HEK293 (cell line): ENCODE results near the gene TIRAP.

Experiments
- BCL11B ChIP-seq: fragments of 450-650 bp; formaldehyde crosslinking; IDR thresholded peaks from 2 replicates; pipeline ENCODE4 v1.5.1; 2016; ENCODE audit warnings: low read depth, missing biosample characterization, missing genetic modification characterization
- GLIS2 ChIP-seq: fragments of 450-650 bp; formaldehyde crosslinking; IDR thresholded peaks from 2 replicates; pipeline ENCODE4 v1.5.1; 2016; ENCODE audit warnings: missing biosample characterization, missing genetic modification characterization
- KLF16 ChIP-seq: fragments of 450-650 bp; formaldehyde crosslinking; IDR thresholded peaks from 2 replicates; pipeline ENCODE4 v1.5.1; 2017; ENCODE audit warnings: missing biosample characterization, missing genetic modification characterization
- KLF8 ChIP-seq: fragments of 450-650 bp; formaldehyde crosslinking; IDR thresholded peaks from 2 replicates; pipeline ENCODE4 v1.5.1; 2016; ENCODE audit warnings: missing biosample characterization, missing genetic modification characterization
- ZBTB21 ChIP-seq: fragments of 450-650 bp; formaldehyde crosslinking; IDR thresholded peaks from 2 replicates; pipeline ENCODE4 v1.5.1; 2017; ENCODE audit warnings: missing biosample characterization, missing genetic modification characterization
- ZEB2 ChIP-seq: fragments of 450-650 bp; formaldehyde crosslinking; IDR thresholded peaks from 2 replicates; pipeline ENCODE4 v1.5.1; 2016; ENCODE audit warnings: missing biosample characterization, missing genetic modification characterization
- ZNF121 ChIP-seq: fragments of 450-650 bp; formaldehyde crosslinking; IDR thresholded peaks from 2 replicates; pipeline ENCODE4 v1.5.1; 2016; ENCODE audit warnings: missing biosample characterization, missing genetic modification characterization
- ZNF174 ChIP-seq: fragments of 450-650 bp; formaldehyde crosslinking; IDR thresholded peaks from 2 replicates; pipeline ENCODE4 v1.5.0; 2017; ENCODE audit warnings: missing biosample characterization, mild to moderate bottlenecking, missing genetic modification characterization
- ZNF23 ChIP-seq: fragments of 450-650 bp; formaldehyde crosslinking; IDR thresholded peaks from 2 replicates; pipeline ENCODE4 v1.5.1; 2016; ENCODE audit warnings: missing biosample characterization, missing genetic modification characterization, borderline replicate concordance
- ZNF239 ChIP-seq: fragments of 450-650 bp; formaldehyde crosslinking; IDR thresholded peaks from 2 replicates; pipeline ENCODE4 v1.5.1; 2016; ENCODE audit warnings: missing biosample characterization, missing genetic modification characterization
- ZNF266 ChIP-seq: fragments of 450-650 bp; formaldehyde crosslinking; IDR thresholded peaks from 2 replicates; pipeline ENCODE4 v1.5.1; 2016; ENCODE audit warnings: missing biosample characterization, missing genetic modification characterization, low read depth
- ZNF404 ChIP-seq: fragments of 450-650 bp; formaldehyde crosslinking; IDR thresholded peaks from 2 replicates; pipeline ENCODE4 v1.5.1; 2017; ENCODE audit warnings: missing biosample characterization, missing genetic modification characterization
- ZNF423 ChIP-seq: fragments of 450-650 bp; formaldehyde crosslinking; IDR thresholded peaks from 2 replicates; pipeline ENCODE4 v1.5.1; 2016; ENCODE audit warnings: missing biosample characterization, missing genetic modification characterization
- ZNF521 ChIP-seq: fragments of 450-650 bp; formaldehyde crosslinking; IDR thresholded peaks from 2 replicates; pipeline ENCODE4 v1.5.1; 2017; ENCODE audit warnings: missing biosample characterization, mild to moderate bottlenecking, missing genetic modification characterization
- ZNF529 ChIP-seq: fragments of 450-650 bp; formaldehyde crosslinking; IDR thresholded peaks from 2 replicates; pipeline ENCODE4 v1.5.1; 2017; ENCODE audit warnings: missing genetic modification characterization, missing biosample characterization; ENCODE audit not compliant: insufficient replicate concordance
- ZNF558 ChIP-seq: fragments of 450-650 bp; formaldehyde crosslinking; IDR thresholded peaks from 2 replicates; pipeline ENCODE4 v1.5.1; 2016; ENCODE audit warnings: missing biosample characterization, missing genetic modification characterization
- ZNF585B ChIP-seq: fragments of 450-650 bp; formaldehyde crosslinking; IDR thresholded peaks from 2 replicates; pipeline ENCODE4 v1.5.1; 2016; ENCODE audit warnings: missing biosample characterization, missing genetic modification characterization
- ZNF626 ChIP-seq: fragments of 450-650 bp; sonication (Bioruptor Pico); formaldehyde crosslinking; IDR thresholded peaks from 2 replicates; pipeline ENCODE4 v1.5.1; 2018; ENCODE audit warnings: missing biosample characterization, missing genetic modification characterization, inconsistent platforms
- ZNF660 ChIP-seq: fragments of 450-650 bp; IDR thresholded peaks from 2 replicates; pipeline ENCODE4 v1.5.1; 2018; ENCODE audit warnings: missing biosample characterization, mild to moderate bottlenecking, missing genetic modification characterization
- ZNF701 ChIP-seq: fragments of 450-650 bp; formaldehyde crosslinking; IDR thresholded peaks from 2 replicates; pipeline ENCODE4 v1.5.1; 2016; ENCODE audit warnings: missing biosample characterization, missing genetic modification characterization
- ZNF777 ChIP-seq: fragments of 450-650 bp; formaldehyde crosslinking; IDR thresholded peaks from 2 replicates; pipeline ENCODE4 v1.5.1; 2017; ENCODE audit warnings: missing biosample characterization, missing genetic modification characterization, borderline replicate concordance
- TF ChIP-seq, protein P1 (sequence below): fragments of 450-650 bp; formaldehyde crosslinking; IDR thresholded peaks from 2 replicates; pipeline ENCODE4 v1.5.1; 2016; ENCODE audit warnings: missing biosample characterization, missing genetic modification characterization
- TF ChIP-seq, protein P2 (sequence below): fragments of 450-650 bp; formaldehyde crosslinking; optimal IDR thresholded peaks from 2 replicates; pipeline ENCODE3; 2016; ENCODE audit warnings: missing biosample characterization, mild to moderate bottlenecking, missing genetic modification characterization
- TF ChIP-seq, protein P3 (sequence below): fragments of 450-650 bp; formaldehyde crosslinking; IDR thresholded peaks from 2 replicates; pipeline ENCODE4 v1.5.1; 2016; ENCODE audit warnings: missing biosample characterization, missing genetic modification characterization
- TF ChIP-seq, protein P4 (sequence below): fragments of 450-650 bp; formaldehyde crosslinking; conservative IDR thresholded peaks from 2 replicates; pipeline ENCODE4 v1.5.1; 2016; ENCODE audit warnings: low read depth, missing biosample characterization, missing genetic modification characterization
- TF ChIP-seq, protein P5 (sequence below): sonication (generic); formaldehyde crosslinking; IDR thresholded peaks from 2 replicates; pipeline ENCODE4 v1.8.1; 2022; ENCODE audit warnings: mild to moderate bottlenecking, moderate library complexity, missing genetic modification reagents
- TF ChIP-seq, protein P6 (sequence below): fragments of 450-650 bp; formaldehyde crosslinking; IDR thresholded peaks from 2 replicates; pipeline ENCODE4 v1.5.1; 2016; ENCODE audit warnings: missing biosample characterization, missing genetic modification characterization
- TF ChIP-seq, protein P7 (sequence below): fragments of 450-650 bp; formaldehyde crosslinking; IDR thresholded peaks from 2 replicates; pipeline ENCODE4 v1.5.1; 2016; ENCODE audit warnings: missing biosample characterization, missing genetic modification characterization

TIRAP gene

DNA sequence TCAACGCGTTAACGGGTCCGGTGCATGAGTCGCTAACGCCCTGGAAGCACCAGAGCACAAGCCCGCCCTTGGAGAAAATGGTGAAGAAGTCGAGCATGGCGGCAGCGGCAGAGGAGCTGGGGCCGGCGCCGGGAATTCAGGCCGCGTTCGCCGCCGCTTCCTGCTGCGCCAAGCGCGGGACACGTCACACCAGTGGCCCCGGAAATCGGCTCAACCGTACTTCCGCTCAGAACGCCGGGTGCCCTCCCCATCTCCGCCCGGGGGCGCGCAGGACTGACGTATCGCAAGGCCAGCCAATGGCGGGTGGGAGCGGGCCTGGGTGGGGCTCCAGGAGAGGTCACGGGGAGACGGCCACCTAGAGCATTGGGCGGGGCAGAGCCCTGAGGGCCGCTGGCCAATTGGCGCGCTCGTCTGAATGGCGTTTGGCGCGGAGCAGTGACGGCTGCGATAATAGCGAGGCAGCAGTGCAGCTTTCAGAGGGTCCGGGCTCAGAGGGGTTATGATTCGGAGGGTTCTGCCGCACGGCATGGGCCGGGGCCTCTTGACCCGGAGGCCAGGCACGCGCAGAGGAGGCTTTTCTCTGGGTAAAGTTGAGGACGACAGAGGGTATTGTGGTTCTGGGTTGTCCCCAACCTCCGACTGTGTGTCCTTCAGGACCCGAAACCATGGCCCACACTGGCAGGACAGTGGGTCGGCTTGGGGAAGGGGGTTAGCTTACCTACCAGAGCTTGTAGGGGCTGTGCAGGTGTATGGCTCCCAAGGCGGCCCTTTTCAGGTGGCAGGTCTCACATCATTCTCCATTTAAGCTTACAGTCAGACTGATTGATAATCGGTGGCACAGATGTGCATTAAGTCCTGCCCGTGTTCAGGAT lies 13.9 kb upstream of the TIRAP start, which contains the start of the genes FOXRED1 and SRPRA (continued):
- TF ChIP-seq, protein P1, sequence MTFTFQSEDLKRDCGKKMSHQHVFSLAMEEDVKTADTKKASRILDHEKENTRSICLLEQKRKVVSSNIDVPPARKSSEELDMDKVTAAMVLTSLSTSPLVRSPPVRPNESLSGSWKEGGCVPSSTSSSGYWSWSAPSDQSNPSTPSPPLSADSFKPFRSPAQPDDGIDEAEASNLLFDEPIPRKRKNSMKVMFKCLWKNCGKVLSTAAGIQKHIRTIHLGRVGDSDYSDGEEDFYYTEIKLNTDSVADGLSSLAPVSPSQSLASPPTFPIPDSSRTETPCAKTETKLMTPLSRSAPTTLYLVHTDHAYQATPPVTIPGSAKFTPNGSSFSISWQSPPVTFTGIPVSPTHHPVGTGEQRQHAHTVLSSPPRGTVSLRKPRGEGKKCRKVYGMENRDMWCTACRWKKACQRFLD (tag by site-specific recombination) = peak; percentile 66; the same call in 1 of the 2 replicates
- TF ChIP-seq ZNF585B (tag by site-specific recombination) (no peak), ZNF529 (tag by site-specific recombination) (no peak), ZNF239 (tag by site-specific recombination) (no peak), ZNF777 (tag by site-specific recombination) (no peak), GLIS2 (tag by site-specific recombination) (peak; percentile 97), ZNF121 (tag by site-specific recombination) (peak; percentile 23; the same call in 1 of the 2 replicates), KLF16 (tag by site-specific recombination) (0 out of 2 replicates have a peak, but pooled peaks have one; percentile 38), ZNF423 (tag by site-specific recombination) (0 out of 2 replicates have a peak, but pooled peaks have one; percentile 72), ZBTB21 (tag by site-specific recombination) (peak; percentile 98), ZNF660 (tag by site-specific recombination) (peak; percentile 33; the same call in 1 of the 2 replicates), KLF8 (peak; percentile 93), BCL11B (tag by site-specific recombination) (no peak), ZNF701 (tag by site-specific recombination) (no peak), ZNF404 (tag by site-specific recombination) (no peak), ZNF266 (tag by site-specific recombination) (no peak), ZEB2 (peak; percentile 77), ZNF174 (tag by site-specific recombination) (no peak), ZNF626 (tag by site-specific recombination) (no peak), ZNF558 (tag by site-specific recombination) (no peak), ZNF521 (no peak), ZNF23 (tag by site-specific recombination) (no peak)
- TF ChIP-seq, protein P2, sequence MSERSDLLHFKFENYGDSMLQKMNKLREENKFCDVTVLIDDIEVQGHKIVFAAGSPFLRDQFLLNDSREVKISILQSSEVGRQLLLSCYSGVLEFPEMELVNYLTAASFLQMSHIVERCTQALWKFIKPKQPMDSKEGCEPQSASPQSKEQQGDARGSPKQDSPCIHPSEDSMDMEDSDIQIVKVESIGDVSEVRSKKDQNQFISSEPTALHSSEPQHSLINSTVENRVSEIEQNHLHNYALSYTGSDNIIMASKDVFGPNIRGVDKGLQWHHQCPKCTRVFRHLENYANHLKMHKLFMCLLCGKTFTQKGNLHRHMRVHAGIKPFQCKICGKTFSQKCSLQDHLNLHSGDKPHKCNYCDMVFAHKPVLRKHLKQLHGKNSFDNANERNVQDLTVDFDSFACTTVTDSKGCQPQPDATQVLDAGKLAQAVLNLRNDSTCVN (tag by site-specific recombination) = peak; percentile 87
- TF ChIP-seq, protein P3, sequence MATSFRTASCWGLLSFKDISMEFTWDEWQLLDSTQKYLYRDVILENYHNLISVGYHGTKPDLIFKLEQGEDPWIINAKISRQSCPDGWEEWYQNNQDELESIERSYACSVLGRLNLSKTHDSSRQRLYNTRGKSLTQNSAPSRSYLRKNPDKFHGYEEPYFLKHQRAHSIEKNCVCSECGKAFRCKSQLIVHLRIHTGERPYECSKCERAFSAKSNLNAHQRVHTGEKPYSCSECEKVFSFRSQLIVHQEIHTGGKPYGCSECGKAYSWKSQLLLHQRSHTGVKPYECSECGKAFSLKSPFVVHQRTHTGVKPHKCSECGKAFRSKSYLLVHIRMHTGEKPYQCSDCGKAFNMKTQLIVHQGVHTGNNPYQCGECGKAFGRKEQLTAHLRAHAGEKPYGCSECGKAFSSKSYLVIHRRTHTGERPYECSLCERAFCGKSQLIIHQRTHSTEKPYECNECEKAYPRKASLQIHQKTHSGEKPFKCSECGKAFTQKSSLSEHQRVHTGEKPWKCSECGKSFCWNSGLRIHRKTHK = no peak
- TF ChIP-seq, protein P4, sequence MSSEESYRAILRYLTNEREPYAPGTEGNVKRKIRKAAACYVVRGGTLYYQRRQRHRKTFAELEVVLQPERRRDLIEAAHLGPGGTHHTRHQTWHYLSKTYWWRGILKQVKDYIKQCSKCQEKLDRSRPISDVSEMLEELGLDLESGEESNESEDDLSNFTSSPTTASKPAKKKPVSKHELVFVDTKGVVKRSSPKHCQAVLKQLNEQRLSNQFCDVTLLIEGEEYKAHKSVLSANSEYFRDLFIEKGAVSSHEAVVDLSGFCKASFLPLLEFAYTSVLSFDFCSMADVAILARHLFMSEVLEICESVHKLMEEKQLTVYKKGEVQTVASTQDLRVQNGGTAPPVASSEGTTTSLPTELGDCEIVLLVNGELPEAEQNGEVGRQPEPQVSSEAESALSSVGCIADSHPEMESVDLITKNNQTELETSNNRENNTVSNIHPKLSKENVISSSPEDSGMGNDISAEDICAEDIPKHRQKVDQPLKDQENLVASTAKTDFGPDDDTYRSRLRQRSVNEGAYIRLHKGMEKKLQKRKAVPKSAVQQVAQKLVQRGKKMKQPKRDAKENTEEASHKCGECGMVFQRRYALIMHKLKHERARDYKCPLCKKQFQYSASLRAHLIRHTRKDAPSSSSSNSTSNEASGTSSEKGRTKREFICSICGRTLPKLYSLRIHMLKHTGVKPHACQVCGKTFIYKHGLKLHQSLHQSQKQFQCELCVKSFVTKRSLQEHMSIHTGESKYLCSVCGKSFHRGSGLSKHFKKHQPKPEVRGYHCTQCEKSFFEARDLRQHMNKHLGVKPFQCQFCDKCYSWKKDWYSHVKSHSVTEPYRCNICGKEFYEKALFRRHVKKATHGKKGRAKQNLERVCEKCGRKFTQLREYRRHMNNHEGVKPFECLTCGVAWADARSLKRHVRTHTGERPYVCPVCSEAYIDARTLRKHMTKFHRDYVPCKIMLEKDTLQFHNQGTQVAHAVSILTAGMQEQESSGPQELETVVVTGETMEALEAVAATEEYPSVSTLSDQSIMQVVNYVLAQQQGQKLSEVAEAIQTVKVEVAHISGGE (tag by site-specific recombination) = peak; percentile 96
- TF ChIP-seq, protein P5, sequence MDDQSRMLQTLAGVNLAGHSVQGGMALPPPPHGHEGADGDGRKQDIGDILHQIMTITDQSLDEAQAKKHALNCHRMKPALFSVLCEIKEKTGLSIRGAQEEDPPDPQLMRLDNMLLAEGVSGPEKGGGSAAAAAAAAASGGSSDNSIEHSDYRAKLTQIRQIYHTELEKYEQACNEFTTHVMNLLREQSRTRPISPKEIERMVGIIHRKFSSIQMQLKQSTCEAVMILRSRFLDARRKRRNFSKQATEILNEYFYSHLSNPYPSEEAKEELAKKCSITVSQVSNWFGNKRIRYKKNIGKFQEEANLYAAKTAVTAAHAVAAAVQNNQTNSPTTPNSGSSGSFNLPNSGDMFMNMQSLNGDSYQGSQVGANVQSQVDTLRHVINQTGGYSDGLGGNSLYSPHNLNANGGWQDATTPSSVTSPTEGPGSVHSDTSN = no peak; the same call in 1 of the 2 replicates
- TF ChIP-seq, protein P6, sequence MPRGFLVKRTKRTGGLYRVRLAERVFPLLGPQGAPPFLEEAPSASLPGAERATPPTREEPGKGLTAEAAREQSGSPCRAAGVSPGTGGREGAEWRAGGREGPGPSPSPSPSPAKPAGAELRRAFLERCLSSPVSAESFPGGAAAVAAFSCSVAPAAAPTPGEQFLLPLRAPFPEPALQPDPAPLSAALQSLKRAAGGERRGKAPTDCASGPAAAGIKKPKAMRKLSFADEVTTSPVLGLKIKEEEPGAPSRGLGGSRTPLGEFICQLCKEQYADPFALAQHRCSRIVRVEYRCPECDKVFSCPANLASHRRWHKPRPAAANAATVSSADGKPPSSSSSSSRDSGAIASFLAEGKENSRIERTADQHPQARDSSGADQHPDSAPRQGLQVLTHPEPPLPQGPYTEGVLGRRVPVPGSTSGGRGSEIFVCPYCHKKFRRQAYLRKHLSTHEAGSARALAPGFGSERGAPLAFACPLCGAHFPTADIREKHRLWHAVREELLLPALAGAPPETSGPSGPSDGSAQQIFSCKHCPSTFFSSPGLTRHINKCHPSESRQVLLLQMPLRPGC (tag by site-specific recombination) = 0 out of 2 replicates have a peak, but pooled peaks have one; percentile 7
- TF ChIP-seq, protein P7, sequence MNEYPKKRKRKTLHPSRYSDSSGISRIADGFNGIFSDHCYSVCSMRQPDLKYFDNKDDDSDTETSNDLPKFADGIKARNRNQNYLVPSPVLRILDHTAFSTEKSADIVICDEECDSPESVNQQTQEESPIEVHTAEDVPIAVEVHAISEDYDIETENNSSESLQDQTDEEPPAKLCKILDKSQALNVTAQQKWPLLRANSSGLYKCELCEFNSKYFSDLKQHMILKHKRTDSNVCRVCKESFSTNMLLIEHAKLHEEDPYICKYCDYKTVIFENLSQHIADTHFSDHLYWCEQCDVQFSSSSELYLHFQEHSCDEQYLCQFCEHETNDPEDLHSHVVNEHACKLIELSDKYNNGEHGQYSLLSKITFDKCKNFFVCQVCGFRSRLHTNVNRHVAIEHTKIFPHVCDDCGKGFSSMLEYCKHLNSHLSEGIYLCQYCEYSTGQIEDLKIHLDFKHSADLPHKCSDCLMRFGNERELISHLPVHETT (tag by site-specific recombination) = peak; percentile 43; the same call in 1 of the 2 replicates
